HG03571 (cell line): ENCODE data around the gene SCN8A.

ENCODE experiments used
- ATAC-seq: cut with Tn5 transposase; IDR thresholded peaks from one replicate; pipeline ENCODE4 v1.9.1; 2021; ENCODE audit not compliant: unreplicated experiment

Gene SCN8A

GRCh38 chr12:51811203-51812202, 220.5 kb downstream of the SCN8A start:
- ATAC-seq: no peak

- no peak for ATAC-seq
Measured at GRCh38 chr12:51812871-51813270, 221.8 kb downstream of the SCN8A start.

DNA sequence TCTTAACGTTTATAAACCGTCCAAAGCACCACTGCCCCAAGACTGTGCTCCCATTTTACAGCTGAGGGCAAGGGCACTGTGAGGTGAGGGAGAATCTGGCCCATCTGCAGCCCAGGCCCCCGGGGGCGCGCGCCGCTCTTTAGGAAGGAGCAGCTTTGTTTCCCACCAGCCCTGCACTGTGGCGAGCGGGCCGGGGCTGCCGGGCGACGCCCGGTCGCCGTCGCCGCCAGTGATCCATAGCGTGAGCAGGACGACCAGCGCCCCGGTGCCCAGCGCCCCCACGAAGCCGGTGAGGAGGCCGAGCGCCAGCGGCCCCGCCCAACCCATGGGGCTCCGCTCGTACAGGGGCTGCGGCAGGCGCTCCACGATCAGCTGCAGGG, 222.9 kb downstream of the SCN8A start:
- ATAC-seq: no peak

DNA sequence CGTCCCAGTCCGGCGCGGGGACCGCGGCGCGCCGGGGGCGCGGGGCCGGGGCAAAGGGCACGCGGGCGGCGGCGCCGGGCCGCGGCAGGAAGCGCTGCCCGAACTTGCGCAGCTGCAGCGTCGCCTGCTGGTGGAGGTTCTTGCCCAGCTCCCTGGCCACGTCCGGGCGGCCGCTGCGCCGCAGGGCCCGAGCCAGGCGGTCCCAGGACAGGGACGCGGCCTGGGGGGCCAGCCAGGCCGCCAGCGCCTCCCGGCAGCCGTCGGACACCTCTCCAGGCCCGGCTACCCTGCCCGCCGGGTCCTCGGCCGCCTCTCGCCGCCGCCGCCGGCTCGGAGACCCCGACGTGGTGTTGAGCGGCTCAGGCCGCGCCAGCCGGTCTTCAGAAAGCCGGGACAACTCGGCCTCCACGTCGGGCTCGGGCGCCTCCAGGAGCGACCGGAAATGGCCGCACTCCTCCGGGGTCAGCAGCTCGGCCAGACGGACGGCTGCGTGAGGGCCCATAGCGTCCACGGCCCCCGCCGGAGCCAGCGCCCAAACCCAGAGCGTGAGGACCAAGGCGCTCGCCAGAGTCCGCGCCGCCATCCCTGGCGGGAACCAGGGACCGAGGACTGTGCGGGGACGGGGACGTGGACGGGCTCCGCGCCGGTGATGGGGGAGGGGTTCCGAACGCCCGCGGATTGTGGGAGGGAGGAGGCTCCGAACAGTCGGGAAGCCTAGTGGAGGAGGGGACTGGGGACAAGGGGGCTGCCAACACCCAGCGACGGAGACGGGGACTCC, 223.5 kb downstream of the SCN8A start:
- ATAC-seq: no peak

DNA sequence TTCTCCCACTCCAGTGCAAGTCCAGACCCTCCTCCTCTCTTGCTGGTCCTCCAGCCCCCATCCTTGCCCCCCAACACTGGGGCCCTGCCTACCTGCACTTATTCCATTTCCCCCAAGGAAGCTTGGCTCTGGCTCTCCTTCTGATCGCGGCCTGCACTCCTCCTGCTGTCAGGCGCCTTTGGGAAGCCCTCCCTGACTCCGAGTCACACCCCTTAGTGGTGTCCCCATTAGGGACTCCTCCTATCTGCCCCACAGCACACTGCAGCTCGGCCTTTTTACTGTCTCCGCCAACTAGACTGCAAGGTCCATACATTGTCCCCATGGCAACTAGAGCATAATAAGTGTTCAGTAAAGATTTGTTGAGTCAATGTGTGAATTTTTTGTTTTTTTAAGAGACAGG, 224.5 kb downstream of the SCN8A start:
- ATAC-seq: no peak

GRCh38 chr12:51817027-51817953, 226.3 kb downstream of the SCN8A start:
- ATAC-seq: no peak

GRCh38 chr12:51818086-51818485, 227.1 kb downstream of the SCN8A start:
- ATAC-seq: no peak

DNA sequence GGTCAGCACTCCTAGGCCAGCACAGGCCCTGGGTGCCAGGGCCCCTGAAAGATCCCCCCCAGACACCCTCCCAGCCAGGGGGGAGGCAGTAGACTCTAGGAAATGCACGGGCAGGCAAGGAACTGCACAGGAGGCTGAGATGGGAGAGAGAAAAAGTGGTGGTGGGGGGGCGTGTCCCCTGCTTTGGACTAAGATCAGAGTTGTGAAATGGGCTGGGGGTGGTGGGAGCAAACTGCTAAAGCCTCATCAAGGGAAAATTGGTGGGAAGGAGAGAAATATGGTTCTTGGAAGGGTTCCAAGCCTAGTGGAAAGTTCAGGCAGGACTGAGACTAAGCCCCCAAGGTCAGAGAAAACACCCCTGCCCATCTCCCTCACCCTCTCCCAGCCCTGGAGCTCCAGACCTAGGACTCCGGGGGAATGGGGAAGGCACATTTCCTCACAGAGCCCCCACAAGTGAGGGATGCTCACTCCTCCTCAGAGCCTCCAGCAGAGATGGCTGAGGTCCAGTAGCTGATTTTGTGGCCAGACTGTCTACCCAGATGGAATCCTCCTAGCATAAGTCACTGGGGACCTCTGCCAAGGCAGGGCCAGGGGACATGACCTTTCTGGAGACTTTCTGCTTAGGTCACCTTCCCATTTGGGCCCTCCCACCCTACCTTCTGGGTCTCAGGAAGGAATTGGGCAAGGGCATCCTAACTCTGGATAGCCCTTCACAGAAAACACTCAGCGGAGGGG, 227.7 kb downstream of the SCN8A start:
- no peak for ATAC-seq

DNA sequence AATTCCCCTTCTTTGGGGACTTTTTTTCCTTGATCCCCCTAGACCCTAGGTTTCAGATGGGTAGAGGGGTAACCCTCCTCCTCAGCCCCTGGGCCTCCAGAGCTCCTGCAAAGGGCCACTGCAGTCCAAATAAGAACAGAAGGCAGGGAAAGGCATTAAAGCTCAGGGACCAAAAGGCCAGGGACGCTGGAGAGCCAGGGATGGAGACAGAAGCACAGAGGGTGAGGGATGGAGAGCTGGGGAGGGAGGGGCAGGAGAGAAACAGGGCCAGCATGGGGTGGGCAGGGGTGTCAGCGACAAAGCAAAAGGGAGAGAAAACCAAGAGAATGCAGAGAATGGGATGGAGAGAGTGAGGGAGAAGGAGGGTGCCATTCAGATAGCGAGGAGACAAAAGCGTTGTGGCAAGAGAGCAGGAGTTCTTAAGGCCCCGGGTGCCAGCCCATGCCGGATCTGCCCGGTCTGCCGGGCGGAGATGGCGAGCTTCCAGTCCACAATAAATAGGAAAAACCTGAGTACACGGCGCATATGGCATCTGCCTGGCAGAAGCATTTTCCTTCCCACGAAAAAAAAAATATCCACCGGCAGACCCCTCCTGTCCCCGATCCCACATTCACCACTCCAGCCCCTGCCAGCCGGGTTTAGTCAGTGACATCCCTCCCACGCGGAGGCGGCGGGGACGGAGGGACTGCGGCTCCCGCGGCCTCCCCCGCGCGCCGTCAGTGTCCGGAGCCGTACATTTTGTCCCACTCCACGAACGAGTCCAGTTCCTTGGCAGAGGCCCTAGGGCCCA, 228.9 kb downstream of the SCN8A start:
- ATAC-seq: no peak

GRCh38 chr12:51820526-51821439, 229.8 kb downstream of the SCN8A start:
- ATAC-seq: no peak

- ATAC-seq: no peak
Measured at GRCh38 chr12:51821440-51822260, 230.6 kb downstream of the SCN8A start.

DNA sequence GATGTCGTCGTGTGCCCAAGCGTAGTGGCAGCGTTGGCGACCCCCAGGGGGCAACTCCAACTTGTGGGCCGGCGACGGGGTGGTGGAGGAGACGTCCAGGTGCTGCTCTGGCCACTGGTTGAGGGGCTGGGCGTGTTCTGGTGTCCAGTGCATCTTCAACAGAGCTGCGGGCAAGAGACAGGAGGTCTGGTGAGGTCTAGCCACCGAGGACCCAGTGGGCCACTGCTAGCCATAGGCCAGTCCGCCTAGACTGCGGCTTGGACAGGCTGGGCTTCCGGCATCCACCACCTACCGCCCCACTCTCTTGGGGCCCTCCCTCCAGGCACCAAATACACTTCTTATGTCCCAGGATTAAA, 231.2 kb downstream of the SCN8A start:
- no peak for ATAC-seq

- no peak for ATAC-seq
Measured at GRCh38 chr12:51822956-51823355, 231.9 kb downstream of the SCN8A start.

DNA sequence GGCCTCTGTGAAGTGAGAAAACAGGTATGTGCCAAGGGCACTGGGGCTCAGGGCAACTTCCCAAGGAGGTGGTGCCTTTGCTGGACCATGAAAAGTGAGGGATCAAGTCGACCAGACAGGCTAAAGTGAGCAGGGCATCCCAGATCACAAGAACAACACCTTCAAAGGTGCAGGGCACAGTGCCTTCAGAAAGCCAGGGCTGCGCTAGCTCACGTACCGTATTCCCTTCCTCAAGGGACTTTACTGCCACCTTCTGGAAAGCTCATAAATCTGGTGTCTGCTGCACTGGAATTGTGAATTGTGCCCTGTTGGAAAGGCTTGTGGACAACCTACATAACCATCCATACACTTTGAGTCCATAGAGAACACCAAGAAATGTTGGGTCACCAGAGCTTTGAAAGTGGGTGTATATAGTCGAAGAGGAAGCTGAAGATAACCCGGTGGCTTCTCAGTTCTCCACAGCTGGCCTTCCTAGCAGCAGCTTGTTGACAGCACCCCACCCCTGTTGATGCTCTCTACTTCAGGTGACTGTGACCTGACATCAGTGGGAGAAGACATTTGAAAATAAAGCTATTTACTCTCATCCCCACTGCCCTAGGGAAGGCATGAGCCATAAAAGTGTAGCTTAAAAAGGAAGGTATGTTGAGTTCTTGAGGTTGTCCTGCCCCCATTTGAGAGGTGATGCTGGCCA, 233.0 kb downstream of the SCN8A start:
- ATAC-seq: no peak

DNA sequence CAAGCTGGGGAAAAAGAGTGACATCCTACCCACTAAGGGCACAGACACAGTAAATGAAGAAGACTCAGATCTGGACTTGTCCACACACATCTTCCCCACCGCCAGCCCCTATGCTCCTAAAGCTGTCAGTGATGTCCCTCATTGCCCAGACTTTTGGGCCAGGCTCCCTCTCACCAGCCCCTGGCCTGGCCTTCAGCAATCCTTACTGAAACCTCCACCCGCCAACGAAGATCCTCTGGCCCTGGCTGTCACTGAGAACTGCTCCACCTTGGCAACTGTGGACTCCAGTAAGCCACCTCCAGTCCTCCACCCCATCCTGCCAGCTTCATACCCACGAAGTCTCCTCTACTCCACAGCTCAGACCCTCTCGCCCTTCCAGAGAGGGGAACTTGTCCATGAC, 234.2 kb downstream of the SCN8A start:
- ATAC-seq: no peak

GRCh38 chr12:51826881-51827280, 235.8 kb downstream of the SCN8A start:
- no peak for ATAC-seq
